ENCODE data around the gene RPL37A.
"Not testable (repeated sequence)": the region's sequence is repeated elsewhere in the genome, so short reads cannot be mapped to it uniquely, and the experiment has no call there.

The RPL37A gene

GRCh38 chr2:216518566-216519119 lies 20.0 kb downstream of the RPL37A start:
- DNase-seq = not testable (repeated sequence)

- peak; percentile 82 for DNase-seq
These were observed 20.6 kb downstream of the RPL37A start for GRCh38 chr2:216519154-216519762.

- DNase-seq = peak; percentile 81
These were observed 21.5 kb downstream of the RPL37A start for GRCh38 chr2:216520112-216520511.

- no peak for DNase-seq
These were observed 24.4 kb downstream of the RPL37A start for GRCh38 chr2:216522892-216523502.

GRCh38 chr2:216525972-216526371 lies 27.3 kb downstream of the RPL37A start:
- DNase-seq = no peak

GRCh38 chr2:216526939-216527338 lies 28.3 kb downstream of the RPL37A start:
- DNase-seq = no peak

- DNase-seq = peak; percentile 39
These were observed 29.0 kb downstream of the RPL37A start for GRCh38 chr2:216527600-216527999.

- DNase-seq = no peak
These were observed 33.9 kb downstream of the RPL37A start for GRCh38 chr2:216532562-216532961.

- no peak for DNase-seq
These were observed 35.0 kb downstream of the RPL37A start for GRCh38 chr2:216533609-216534008.

- DNase-seq = no peak
These were observed 36.2 kb downstream of the RPL37A start for GRCh38 chr2:216534809-216535208.

- peak; percentile 78 for DNase-seq
These were observed 36.9 kb downstream of the RPL37A start for GRCh38 chr2:216535454-216535995.

- peak; percentile 83 for DNase-seq
These were observed 38.1 kb downstream of the RPL37A start for GRCh38 chr2:216536734-216537210.

GRCh38 chr2:216537366-216537765 lies 38.7 kb downstream of the RPL37A start:
- no peak for DNase-seq

GRCh38 chr2:216538538-216538937 lies 39.9 kb downstream of the RPL37A start:
- no peak for DNase-seq

GRCh38 chr2:216539120-216539519 lies 40.5 kb downstream of the RPL37A start:
- no peak for DNase-seq

GRCh38 chr2:216539791-216540241 lies 41.2 kb downstream of the RPL37A start:
- no peak for DNase-seq

GRCh38 chr2:216540920-216541319 lies 42.3 kb downstream of the RPL37A start:
- DNase-seq = no peak

GRCh38 chr2:216541505-216541904 lies 42.9 kb downstream of the RPL37A start:
- DNase-seq = no peak

GRCh38 chr2:216545359-216545758 lies 46.7 kb downstream of the RPL37A start:
- peak; percentile 68 for DNase-seq

GRCh38 chr2:216546241-216546640 lies 47.6 kb downstream of the RPL37A start:
- peak; percentile 54 for DNase-seq

- DNase-seq = peak; percentile 72
These were observed 48.2 kb downstream of the RPL37A start for GRCh38 chr2:216546641-216547403.

GRCh38 chr2:216548901-216549331 lies 50.3 kb downstream of the RPL37A start:
- DNase-seq = no peak
